HUDEP-2 (cell line): ENCODE data around the gene CTAG2.
"Not testable (repeated sequence)": the region's sequence is repeated elsewhere in the genome, so short reads cannot be mapped to it uniquely, and the experiment has no call there.

Experiments
- DNase-seq, 76 experiments: peaks; one replicate each; lab custom pipeline; 2025; ENCODE audit not compliant: unreplicated experiment in 76 of 76; lab: John Stamatoyannopoulos, UW

The CTAG2 gene

GRCh38 chrX:154653413-154653812, at the start of gene CTAG2:
Gene CTAG2 (minus strand): TSS chrX:154653579. CDS start chrX:154653515, 64 bp downstream.
- not testable (repeated sequence) for DNase-seq

- DNase-seq: no peak
Measured at GRCh38 chrX:154698630-154699248, 45.4 kb upstream of the CTAG2 start.

GRCh38 chrX:154696676-154697045, 43.3 kb upstream of the CTAG2 start:
- DNase-seq: no peak

- DNase-seq: no peak
Measured at GRCh38 chrX:154695911-154696675, 42.7 kb upstream of the CTAG2 start.

GRCh38 chrX:154693394-154693793, 40.0 kb upstream of the CTAG2 start:
- no peak for DNase-seq

GRCh38 chrX:154690438-154690837, 37.1 kb upstream of the CTAG2 start:
- DNase-seq: not testable (repeated sequence)

GRCh38 chrX:154672084-154672483, 18.7 kb upstream of the CTAG2 start:
- not testable (repeated sequence) for DNase-seq

GRCh38 chrX:154670848-154671247, 17.5 kb upstream of the CTAG2 start:
- not testable (repeated sequence) for DNase-seq

- no peak for DNase-seq
Measured at GRCh38 chrX:154661899-154662298, 8.5 kb upstream of the CTAG2 start.

- no peak for DNase-seq
Measured at GRCh38 chrX:154661170-154661569, 7.8 kb upstream of the CTAG2 start.

GRCh38 chrX:154660541-154660940, 7.2 kb upstream of the CTAG2 start:
- DNase-seq: no peak

GRCh38 chrX:154658957-154659356, 5.6 kb upstream of the CTAG2 start:
- DNase-seq: no peak

- DNase-seq: no peak
Measured at GRCh38 chrX:154658187-154658586, 4.8 kb upstream of the CTAG2 start.

- DNase-seq: no peak
Measured at GRCh38 chrX:154657226-154657805, 3.9 kb upstream of the CTAG2 start.

- no peak for DNase-seq
Measured at GRCh38 chrX:154655786-154656185, 2.4 kb upstream of the CTAG2 start.

GRCh38 chrX:154655346-154655745, 2.0 kb upstream of the CTAG2 start:
- no peak for DNase-seq

GRCh38 chrX:154654925-154655324, 1.5 kb upstream of the CTAG2 start:
- DNase-seq: no peak

GRCh38 chrX:154654372-154654771, 993 bp upstream of the CTAG2 start:
- no peak for DNase-seq

- DNase-seq: no peak
Measured at GRCh38 chrX:154653048-154653401, 354 bp downstream of the CTAG2 start.

- DNase-seq: no peak
Measured at GRCh38 chrX:154652311-154653047, 900 bp downstream of the CTAG2 start.

- no peak for DNase-seq
Measured at GRCh38 chrX:154650221-154650510, 3.2 kb downstream of the CTAG2 start.
